K562 (cell line): ENCODE data around the gene TTLL9. TPM values are rescaled to one million over a fixed set of nuclear protein-coding genes. Genes with fewer than 3 reads are reported as not detected.

ENCODE experiments used
- ATAC-seq: fragments of 200-7000 bp; cut with Tn5 transposase; 3 replicates; pipeline ENCODE4 v1.9.1; 2020; ENCODE audit warnings: moderate library complexity
- BruUV-seq: library from RNA; stranded (reverse); fragments of 400-500 nt; replicated peaks from 2 replicates; lab custom pipeline; 2021; lab: Mats Ljungman, UMichigan
- CTCF ChIA-PET: fragments of 300-600 bp; formaldehyde crosslinking; extraction: SDS; loops from one replicate; lab custom pipeline; 2021; ENCODE audit warnings: low intra/inter-chr PET ratio; lab: Yijun Ruan, JAX
- POLR2A ChIA-PET: fragments of 300-600, 350-650 bp; sonication (Branson Sonifier 250); formaldehyde crosslinking; extraction: SDS; loops from one replicate; lab custom pipeline; 2021; ENCODE audit warnings: antibody characterized with exemption, inconsistent platforms; lab: Yijun Ruan, JAX
- DNase-seq, 4 experiments: peaks; one replicate each; pipeline versions ENCODE4 v3.0.0 to v3.0.0-alpha.2; 2011 to 2018; ENCODE audit warnings: low spot score in 3 of 4, mixed read lengths in 3 of 4; ENCODE audit errors: extremely low read depth in 1 of 4
- FAIRE-seq: peaks from 2 replicates; lab custom pipeline; 2011; peaks lifted over from hg19 to GRCh38; lab: Jason Lieb, UNC
- H2AFZ ChIP-seq: 2 replicates; pipeline ENCODE4 v1.6.0; 2011; ENCODE audit warnings: low read depth, low read length, control low read depth, inconsistent platforms
- H3K27ac ChIP-seq: fragments of 200-600 bp; 3 replicates; pipeline ENCODE4 v1.8.0; 2011; ENCODE audit warnings: low read depth, mild to moderate bottlenecking, control low read depth, inconsistent platforms, low read length, moderate library complexity, mixed read lengths; ENCODE audit errors: extremely low read depth
- H3K27me3 ChIP-seq, 2 experiments: fragments of 300-600 bp in 1 of 2; 2 replicates in 1 of 2; 3 replicates in 1 of 2; pipeline versions ENCODE4 v1.6.0 to v1.8.0; 2011; ENCODE audit warnings: inconsistent platforms in 2 of 2, low read length in 2 of 2, mild to moderate bottlenecking in 1 of 2, mixed read lengths in 1 of 2, moderate library complexity in 1 of 2; ENCODE audit not compliant: control insufficient read depth in 2 of 2, insufficient read depth in 2 of 2
- H3K36me3 ChIP-seq: fragments of 300-600 bp; 3 replicates; pipeline ENCODE4 v1.8.0; 2011; ENCODE audit warnings: mild to moderate bottlenecking, low read length, inconsistent platforms; ENCODE audit not compliant: control insufficient read depth, insufficient read depth
- H3K4me1 ChIP-seq, 2 experiments: fragments of 200-600 bp in 1 of 2; replicated peaks in 1 of 2; 2 replicates in 1 of 2; 3 replicates in 1 of 2; pipeline versions ENCODE4 v1.5.1 to v1.8.0; 2011; ENCODE audit warnings: inconsistent platforms in 2 of 2, low read length in 2 of 2, mild to moderate bottlenecking in 1 of 2, mixed read lengths in 1 of 2, moderate library complexity in 1 of 2; ENCODE audit not compliant: control insufficient read depth in 2 of 2, insufficient read depth in 2 of 2
- H3K4me2 ChIP-seq: 2 replicates; pipeline ENCODE4 v1.6.1; 2011; ENCODE audit warnings: low read length, control low read depth, inconsistent platforms, mixed read lengths; ENCODE audit not compliant: insufficient read depth
- H3K4me3 ChIP-seq: fragments of 200-600 bp; sonication (generic), shearing (Covaris generic); 2 replicates; pipeline ENCODE4 v1.5.1; 2016; ENCODE audit warnings: control low read depth, inconsistent platforms
- H3K79me2 ChIP-seq: fragments of 200-600 bp; 3 replicates; pipeline ENCODE4 v1.8.0; 2011; ENCODE audit warnings: low read length, inconsistent platforms; ENCODE audit not compliant: control insufficient read depth, insufficient read depth
- H3K9ac ChIP-seq, 2 experiments: 2 replicates each; pipeline versions ENCODE4 v1.6.0 to v1.6.1; 2011; ENCODE audit warnings: low read depth in 2 of 2, low read length in 2 of 2, control low read depth in 1 of 2, inconsistent platforms in 1 of 2, mild to moderate bottlenecking in 1 of 2, mixed read lengths in 1 of 2; ENCODE audit not compliant: insufficient read depth in 1 of 2
- H3K9me1 ChIP-seq: one replicate; pipeline ENCODE4 v1.6.0; 2011; ENCODE audit warnings: inconsistent platforms, mild to moderate bottlenecking, low read length, moderate library complexity; ENCODE audit not compliant: control insufficient read depth, insufficient read depth
- H3K9me3 ChIP-seq: replicated peaks from 2 replicates; pipeline ENCODE4 v1.5.1; 2011; ENCODE audit warnings: low read depth, low read length, inconsistent platforms; ENCODE audit not compliant: control insufficient read depth, insufficient read depth
- H4K20me1 ChIP-seq: replicated peaks from 2 replicates; pipeline ENCODE4 v1.6.1; 2011; ENCODE audit warnings: low read length, inconsistent platforms, mixed read lengths; ENCODE audit not compliant: control insufficient read depth, insufficient read depth
- EGR1 ChIP-seq: fragments of 450-650 bp; conservative IDR thresholded peaks from 2 replicates; pipeline ENCODE4 v1.6.1; 2017; ENCODE audit warnings: mild to moderate bottlenecking
- NR2C2 ChIP-seq, 2 experiments: fragments of 200-800 bp in 1 of 2; sonication (Bioruptor generic) in 1 of 2; sonication (generic) in 1 of 2; formaldehyde crosslinking in 1 of 2; IDR thresholded peaks; 2 replicates each; pipeline versions ENCODE4 v1.6.1 to v1.8.0; 2016 to 2022; ENCODE audit warnings: mild to moderate bottlenecking in 1 of 2, missing compliant biosample characterization in 1 of 2, missing genetic modification characterization in 1 of 2, missing genetic modification reagents in 1 of 2
- RBM14 ChIP-seq: fragments of 200-400 bp; formaldehyde crosslinking; IDR thresholded peaks from 2 replicates; pipeline ENCODE4 v1.6.1; 2018; ENCODE audit warnings: low read depth, mild to moderate bottlenecking, low read length, moderate library complexity, borderline replicate concordance; ENCODE audit not compliant: insufficient read depth
- ZNF263 ChIP-seq: sonication (generic); formaldehyde crosslinking; IDR thresholded peaks from 2 replicates; pipeline ENCODE4 v1.8.0; 2022; ENCODE audit warnings: mild to moderate bottlenecking, missing genetic modification reagents, borderline replicate concordance
- WGBS: fragments of 100-300 bp; shearing (Covaris generic); methylation state at CpG from one replicate; pipeline ENCODE4 v1.1.6; 2016; ENCODE audit warnings: low coverage, mixed read lengths; ENCODE audit not compliant: insufficient coverage; ENCODE audit errors: missing lambda C conversion rate; 5-methylcytosine and 5-hydroxymethylcytosine counted together
- in situ Hi-C: fragments of 300-500 bp; cut with MboI; formaldehyde crosslinking; loops from 4 replicates; pipeline ENCODE4 v1.15.0; 2018; ENCODE audit warnings: inconsistent platforms, mixed read lengths
- intact Hi-C: fragments of 100-400 bp; cut with micrococcal nuclease; formaldehyde crosslinking; loops from 2 replicates; pipeline ENCODE4 v1.14.2; 2022
- polyA plus RNA-seq, 8 experiments: library from polyadenylated mRNA; depleted of rRNA in 4 of 8; stranded (reverse) in 5 of 8; unstranded in 3 of 8; fragments of >200 nt; fragmentation: Nextera tagmentation in 2 of 8; fragmentation: Illumina TruSeq in 1 of 8; extraction: Ambion mirVana in 2 of 8; extraction: Trizol in 1 of 8; gene quantifications; 2 replicates each; pipeline versions ENCODE4 v1.2.1 to v1.2.3, GENCODE V29; 2011 to 2014; ENCODE audit warnings: inconsistent platforms in 1 of 8, missing spikeins in 1 of 8
- total RNA-seq, 7 experiments: library from RNA; depleted of rRNA in 6 of 7; stranded (reverse); fragments of >200 nt in 6 of 7; fragmentation: Illumina TruSeq in 2 of 7; extraction: Trizol in 2 of 7; gene quantifications; 2 replicates each; pipeline versions ENCODE4 v1.2.1 to v1.2.3, GENCODE V29; 2011 to 2021; ENCODE audit warnings: low replicate concordance in 1 of 7
- TF ChIP-seq, protein P1 (sequence below): sonication (generic); formaldehyde crosslinking; IDR thresholded peaks from 2 replicates; pipeline ENCODE4 v1.8.1; 2023; ENCODE audit warnings: mild to moderate bottlenecking, missing genetic modification reagents
- TF ChIP-seq, protein P2 (sequence below): fragments of 250-450 bp; sonication (Bioruptor Pico); IDR thresholded peaks from 2 replicates; pipeline ENCODE4 v1.5.0; 2020; ENCODE audit warnings: mild to moderate bottlenecking, borderline replicate concordance
- TF ChIP-seq, protein P3 (sequence below): fragments of 250-450 bp; sonication (Bioruptor Pico); IDR thresholded peaks from 2 replicates; pipeline ENCODE4 v1.4.0; 2020; ENCODE audit warnings: borderline replicate concordance
- TF ChIP-seq, protein P4 (sequence below), 2 experiments: IDR thresholded peaks; 2 replicates each; pipeline ENCODE4 v1.6.1; 2011; ENCODE audit warnings: borderline replicate concordance in 1 of 2, control low read depth in 1 of 2, low read depth in 1 of 2, low read length in 1 of 2, mild to moderate bottlenecking in 1 of 2, mixed read lengths in 1 of 2, moderate library complexity in 1 of 2; ENCODE audit not compliant: insufficient read depth in 1 of 2, insufficient read length in 1 of 2, poor library complexity in 1 of 2, severe bottlenecking in 1 of 2; ENCODE audit errors: extremely low read depth in 1 of 2

Gene TTLL9
- total and polyA plus RNA-seq, 9 of the 15 experiments (the other 6 are each of a cell fraction or from before 2014, with no cell fraction given): 0.06 to 0.07 TPM; not detected in 7

DNA sequence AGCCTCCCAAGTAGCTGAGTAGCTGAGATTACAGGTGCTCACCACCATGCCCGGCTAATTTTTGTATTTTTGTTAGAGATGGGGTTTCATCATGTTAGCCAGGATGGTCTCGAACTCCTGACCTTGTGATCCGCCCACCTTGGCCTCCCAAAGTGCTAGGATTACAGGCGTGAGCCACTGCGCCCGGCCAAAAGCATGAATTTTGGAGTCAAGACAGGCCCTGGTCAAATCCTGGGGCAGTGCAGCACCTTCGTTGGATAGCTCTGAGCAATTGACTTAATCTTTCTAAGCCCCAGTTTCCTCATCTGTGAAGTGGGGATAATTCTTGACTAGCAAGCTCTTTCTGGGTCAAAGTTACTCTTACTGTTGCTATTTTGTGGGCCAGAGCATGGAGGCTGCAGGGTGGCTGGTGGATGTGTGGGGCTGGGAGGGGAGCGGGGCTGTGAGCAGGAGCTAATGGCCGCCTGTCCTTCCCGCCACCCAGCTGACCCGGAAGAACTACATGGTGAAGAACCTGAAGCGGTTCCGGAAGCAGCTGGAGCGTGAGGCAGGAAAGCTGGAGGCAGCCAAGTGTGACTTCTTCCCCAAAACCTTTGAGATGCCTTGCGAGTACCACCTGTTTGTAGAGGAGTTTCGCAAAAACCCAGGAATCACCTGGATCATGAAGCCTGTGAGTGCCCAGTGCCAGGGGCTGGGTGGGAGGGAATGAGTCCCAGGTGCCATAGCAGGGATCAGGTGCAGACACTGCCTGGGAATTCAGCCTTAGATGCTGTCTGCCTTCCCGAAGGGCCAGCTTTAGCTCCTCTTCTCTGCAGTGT lies 39.0 kb downstream of the TTLL9 start:
- Histone ChIP-seq H3K36me3 (no peaks in the 10 kb centered on the region), H3K27me3 (peaks cover 4 to 38% of the 10 kb centered on the region in 2 experiments; a peak in 4 of 5 replicates), H3K4me1 (peaks cover 0 to 3% of the 10 kb centered on the region in 2 experiments; a peak in 3 of 5 replicates), H2AFZ (no peak overlapping the region), H3K9me3 (no peaks in the 10 kb centered on the region), H3K9ac (no peak overlapping the region), H4K20me1 (no peaks in the 10 kb centered on the region), H3K4me2 (no peak overlapping the region), H3K79me2 (no peaks in the 10 kb centered on the region), H3K9me1 (no peaks in the 10 kb centered on the region), H3K4me3 (no peak overlapping the region), H3K27ac (no peak overlapping the region)
- POLR2A ChIA-PET: interaction anchor here (0.6 to 1.2 kb wide), 2 partner anchors 27 to 35 kb away, joined by 3 to 4 read pairs; no protein-coding TSS in a partner anchor
- no peak for ATAC-seq
- intact Hi-C loops (no loop called here), in situ Hi-C loops (no loop called here)
- CTCF ChIA-PET: no interaction called here
- BruUV-seq: no TSS peak
- WGBS: 46% methylated on average over 17 of the region's 17 CpGs
- DNase-seq: no peak
- no peak for FAIRE-seq
- TF ChIP-seq NR2C2 (CRISPR knock-in tag; IDR thresholded peaks at IDR 0.05) (peak; percentile 92), NR2C2 (tag; IDR thresholded peaks at IDR 0.05) (peak; percentile 68; the same call in 1 of the 2 replicates), ZNF263 (no peak), EGR1 (peak; percentile 17; the same call in 1 of the 2 replicates), RBM14 (no peak)
- TF ChIP-seq, protein P1, sequence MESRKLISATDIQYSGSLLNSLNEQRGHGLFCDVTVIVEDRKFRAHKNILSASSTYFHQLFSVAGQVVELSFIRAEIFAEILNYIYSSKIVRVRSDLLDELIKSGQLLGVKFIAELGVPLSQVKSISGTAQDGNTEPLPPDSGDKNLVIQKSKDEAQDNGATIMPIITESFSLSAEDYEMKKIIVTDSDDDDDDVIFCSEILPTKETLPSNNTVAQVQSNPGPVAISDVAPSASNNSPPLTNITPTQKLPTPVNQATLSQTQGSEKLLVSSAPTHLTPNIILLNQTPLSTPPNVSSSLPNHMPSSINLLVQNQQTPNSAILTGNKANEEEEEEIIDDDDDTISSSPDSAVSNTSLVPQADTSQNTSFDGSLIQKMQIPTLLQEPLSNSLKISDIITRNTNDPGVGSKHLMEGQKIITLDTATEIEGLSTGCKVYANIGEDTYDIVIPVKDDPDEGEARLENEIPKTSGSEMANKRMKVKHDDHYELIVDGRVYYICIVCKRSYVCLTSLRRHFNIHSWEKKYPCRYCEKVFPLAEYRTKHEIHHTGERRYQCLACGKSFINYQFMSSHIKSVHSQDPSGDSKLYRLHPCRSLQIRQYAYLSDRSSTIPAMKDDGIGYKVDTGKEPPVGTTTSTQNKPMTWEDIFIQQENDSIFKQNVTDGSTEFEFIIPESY (CRISPR knock-in tag): 0 out of 2 replicates have a peak, but pooled peaks have one; percentile 24
- TF ChIP-seq, protein P2, sequence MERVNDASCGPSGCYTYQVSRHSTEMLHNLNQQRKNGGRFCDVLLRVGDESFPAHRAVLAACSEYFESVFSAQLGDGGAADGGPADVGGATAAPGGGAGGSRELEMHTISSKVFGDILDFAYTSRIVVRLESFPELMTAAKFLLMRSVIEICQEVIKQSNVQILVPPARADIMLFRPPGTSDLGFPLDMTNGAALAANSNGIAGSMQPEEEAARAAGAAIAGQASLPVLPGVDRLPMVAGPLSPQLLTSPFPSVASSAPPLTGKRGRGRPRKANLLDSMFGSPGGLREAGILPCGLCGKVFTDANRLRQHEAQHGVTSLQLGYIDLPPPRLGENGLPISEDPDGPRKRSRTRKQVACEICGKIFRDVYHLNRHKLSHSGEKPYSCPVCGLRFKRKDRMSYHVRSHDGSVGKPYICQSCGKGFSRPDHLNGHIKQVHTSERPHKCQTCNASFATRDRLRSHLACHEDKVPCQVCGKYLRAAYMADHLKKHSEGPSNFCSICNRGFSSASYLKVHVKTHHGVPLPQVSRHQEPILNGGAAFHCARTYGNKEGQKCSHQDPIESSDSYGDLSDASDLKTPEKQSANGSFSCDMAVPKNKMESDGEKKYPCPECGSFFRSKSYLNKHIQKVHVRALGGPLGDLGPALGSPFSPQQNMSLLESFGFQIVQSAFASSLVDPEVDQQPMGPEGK (CRISPR knock-in tag): no peak
- TF ChIP-seq, protein P3, sequence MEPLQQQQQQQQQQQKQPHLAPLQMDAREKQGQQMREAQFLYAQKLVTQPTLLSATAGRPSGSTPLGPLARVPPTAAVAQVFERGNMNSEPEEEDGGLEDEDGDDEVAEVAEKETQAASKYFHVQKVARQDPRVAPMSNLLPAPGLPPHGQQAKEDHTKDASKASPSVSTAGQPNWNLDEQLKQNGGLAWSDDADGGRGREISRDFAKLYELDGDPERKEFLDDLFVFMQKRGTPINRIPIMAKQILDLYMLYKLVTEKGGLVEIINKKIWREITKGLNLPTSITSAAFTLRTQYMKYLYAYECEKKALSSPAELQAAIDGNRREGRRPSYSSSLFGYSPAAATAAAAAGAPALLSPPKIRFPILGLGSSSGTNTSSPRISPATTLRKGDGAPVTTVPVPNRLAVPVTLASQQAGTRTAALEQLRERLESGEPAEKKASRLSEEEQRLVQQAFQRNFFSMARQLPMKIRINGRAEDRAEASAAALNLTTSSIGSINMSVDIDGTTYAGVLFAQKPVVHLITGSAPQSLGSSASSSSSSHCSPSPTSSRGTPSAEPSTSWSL (CRISPR knock-in tag): no peak
- TF ChIP-seq, protein P4, sequence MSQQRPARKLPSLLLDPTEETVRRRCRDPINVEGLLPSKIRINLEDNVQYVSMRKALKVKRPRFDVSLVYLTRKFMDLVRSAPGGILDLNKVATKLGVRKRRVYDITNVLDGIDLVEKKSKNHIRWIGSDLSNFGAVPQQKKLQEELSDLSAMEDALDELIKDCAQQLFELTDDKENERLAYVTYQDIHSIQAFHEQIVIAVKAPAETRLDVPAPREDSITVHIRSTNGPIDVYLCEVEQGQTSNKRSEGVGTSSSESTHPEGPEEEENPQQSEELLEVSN (IDR thresholded peaks at IDR 0.05; ENCODE audit: borderline replicate concordance in 1 of 2, extremely low read depth in 1 of 2, insufficient read depth in 1 of 2, insufficient read length in 1 of 2, low read depth in 1 of 2, low read length in 1 of 2, poor library complexity in 1 of 2, severe bottlenecking in 1 of 2): peak in 1 of 2 experiments; percentile 34
